ENCODE results near the gene AMHR2.

GRCh38 chr12:53419756-53420155 lies 3.9 kb upstream of the AMHR2 start:
- TF ChIP-seq CTCF (IDR thresholded peaks at IDR 0.05): no peak
- TF ChIP-seq POLR2A (IDR thresholded peaks at IDR 0.05): no peak
- no peak for TF ChIP-seq POLR2AphosphoS5 (IDR thresholded peaks at IDR 0.05)
